OCI-LY7 (cell line): ENCODE results near the gene VSIG10L2.

Experiments
- EZH2phosphoT487 ChIP-seq: fragments of 200-600 bp; sonication (generic); IDR thresholded peaks from 2 replicates; pipeline ENCODE4 v1.6.1; 2018; ENCODE audit warnings: low read depth, borderline replicate concordance, mild to moderate bottlenecking, mixed run types, antibody characterized with exemption, low read length, moderate library complexity, mixed read lengths
- TF ChIP-seq, protein P1 (sequence below): fragments of 200-600 bp; sonication (generic); conservative IDR thresholded peaks from 2 replicates; pipeline ENCODE4 v1.5.1; 2014; ENCODE audit warnings: mild to moderate bottlenecking, antibody characterized with exemption, low read length, moderate library complexity, mixed read lengths

- TF ChIP-seq, protein P1, sequence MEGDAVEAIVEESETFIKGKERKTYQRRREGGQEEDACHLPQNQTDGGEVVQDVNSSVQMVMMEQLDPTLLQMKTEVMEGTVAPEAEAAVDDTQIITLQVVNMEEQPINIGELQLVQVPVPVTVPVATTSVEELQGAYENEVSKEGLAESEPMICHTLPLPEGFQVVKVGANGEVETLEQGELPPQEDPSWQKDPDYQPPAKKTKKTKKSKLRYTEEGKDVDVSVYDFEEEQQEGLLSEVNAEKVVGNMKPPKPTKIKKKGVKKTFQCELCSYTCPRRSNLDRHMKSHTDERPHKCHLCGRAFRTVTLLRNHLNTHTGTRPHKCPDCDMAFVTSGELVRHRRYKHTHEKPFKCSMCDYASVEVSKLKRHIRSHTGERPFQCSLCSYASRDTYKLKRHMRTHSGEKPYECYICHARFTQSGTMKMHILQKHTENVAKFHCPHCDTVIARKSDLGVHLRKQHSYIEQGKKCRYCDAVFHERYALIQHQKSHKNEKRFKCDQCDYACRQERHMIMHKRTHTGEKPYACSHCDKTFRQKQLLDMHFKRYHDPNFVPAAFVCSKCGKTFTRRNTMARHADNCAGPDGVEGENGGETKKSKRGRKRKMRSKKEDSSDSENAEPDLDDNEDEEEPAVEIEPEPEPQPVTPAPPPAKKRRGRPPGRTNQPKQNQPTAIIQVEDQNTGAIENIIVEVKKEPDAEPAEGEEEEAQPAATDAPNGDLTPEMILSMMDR: no peak
- no peak for TF ChIP-seq EZH2phosphoT487
Observed at GRCh38 chr11:125925247-125925740, 20.6 kb upstream of the VSIG10L2 start.
